ENCODE data around the gene PANX2.

The PANX2 gene

DNA sequence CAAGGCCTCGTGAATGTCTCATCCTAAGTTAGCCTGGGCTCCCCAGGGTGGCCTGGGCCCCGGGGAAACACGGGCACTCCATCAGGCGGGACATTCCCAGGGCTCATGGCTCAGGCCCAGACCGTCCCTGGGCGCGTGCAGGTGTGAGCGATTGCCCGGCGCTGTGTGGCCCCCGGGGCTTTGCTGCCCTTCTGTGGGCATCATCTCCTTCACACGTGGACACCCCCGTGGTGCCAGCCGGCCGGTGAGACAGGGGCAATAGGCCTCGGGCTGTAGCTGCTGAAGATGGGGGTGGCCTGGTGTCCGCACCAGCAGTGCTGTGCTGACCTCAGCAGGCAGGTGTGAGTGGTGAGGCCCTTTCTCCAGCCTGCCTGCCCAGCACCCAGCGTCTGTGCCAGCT, 25.7 kb downstream of the PANX2 start:
- no peak overlapping the region for H2BK120ac ChIP-seq (ENCODE audit: insufficient read depth, low read length, poor library complexity)
- H3K27ac ChIP-seq (ENCODE audit: low read depth, low read length), result no peak overlapping the region
- peaks cover 12 to 15% of the 10 kb centered on the region in 2 experiments for H3K4me1 ChIP-seq (ENCODE audit: control insufficient read depth in 1 of 2, insufficient read depth in 2 of 2, low read length in 2 of 2)
- peaks cover 5% of the 10 kb centered on the region for H3K79me1 ChIP-seq (ENCODE audit: low read length)
- H3K23ac ChIP-seq (ENCODE audit: low read length), result no peak overlapping the region
- H3K4ac ChIP-seq (ENCODE audit: low read depth, low read length), result no peak overlapping the region
- no CpG with 5 or more reads among the region's 18 CpGs for WGBS (ENCODE audit: extremely low coverage, insufficient coverage, insufficient read length)
- H3K27me3 ChIP-seq (ENCODE audit: insufficient read depth, low read length), result no peaks in the 10 kb centered on the region
- no peak overlapping the region for H3K4me2 ChIP-seq (ENCODE audit: low read length)
- H4K8ac ChIP-seq (ENCODE audit: low read depth, low read length), result no peak overlapping the region
- H3K9ac ChIP-seq (ENCODE audit: low read length), result no peak overlapping the region
- peaks cover 1% of the 10 kb centered on the region for H3K9me3 ChIP-seq (ENCODE audit: insufficient read depth, low read depth, low read length)
- no peak overlapping the region for H4K91ac ChIP-seq (ENCODE audit: low read depth, low read length)
- no peak overlapping the region for H2AFZ ChIP-seq (ENCODE audit: insufficient read depth, low read length, poor library complexity)
- H2AK5ac ChIP-seq (ENCODE audit: low read length), result no peak overlapping the region
- DNase-seq, result no peak
- no peak overlapping the region for H4K12ac ChIP-seq (ENCODE audit: low read depth, low read length)
- no peak overlapping the region for H2BK5ac ChIP-seq (ENCODE audit: low read depth, low read length, poor library complexity)
- peaks cover 55 to 63% of the 10 kb centered on the region in 2 experiments for H3K36me3 ChIP-seq (ENCODE audit: control insufficient read depth in 1 of 2, insufficient read depth in 2 of 2, low read length in 2 of 2)
- no peak overlapping the region for H2BK12ac ChIP-seq (ENCODE audit: low read length)
- peaks cover 6% of the 10 kb centered on the region for H3K79me2 ChIP-seq (ENCODE audit: control insufficient read depth, insufficient read depth, low read length, poor library complexity)
- no peak overlapping the region for H3K14ac ChIP-seq (ENCODE audit: low read length)
- H3K4me3 ChIP-seq (ENCODE audit: low read depth, low read length), result no peak overlapping the region
- no peak overlapping the region for H3K18ac ChIP-seq (ENCODE audit: low read length)

DNA sequence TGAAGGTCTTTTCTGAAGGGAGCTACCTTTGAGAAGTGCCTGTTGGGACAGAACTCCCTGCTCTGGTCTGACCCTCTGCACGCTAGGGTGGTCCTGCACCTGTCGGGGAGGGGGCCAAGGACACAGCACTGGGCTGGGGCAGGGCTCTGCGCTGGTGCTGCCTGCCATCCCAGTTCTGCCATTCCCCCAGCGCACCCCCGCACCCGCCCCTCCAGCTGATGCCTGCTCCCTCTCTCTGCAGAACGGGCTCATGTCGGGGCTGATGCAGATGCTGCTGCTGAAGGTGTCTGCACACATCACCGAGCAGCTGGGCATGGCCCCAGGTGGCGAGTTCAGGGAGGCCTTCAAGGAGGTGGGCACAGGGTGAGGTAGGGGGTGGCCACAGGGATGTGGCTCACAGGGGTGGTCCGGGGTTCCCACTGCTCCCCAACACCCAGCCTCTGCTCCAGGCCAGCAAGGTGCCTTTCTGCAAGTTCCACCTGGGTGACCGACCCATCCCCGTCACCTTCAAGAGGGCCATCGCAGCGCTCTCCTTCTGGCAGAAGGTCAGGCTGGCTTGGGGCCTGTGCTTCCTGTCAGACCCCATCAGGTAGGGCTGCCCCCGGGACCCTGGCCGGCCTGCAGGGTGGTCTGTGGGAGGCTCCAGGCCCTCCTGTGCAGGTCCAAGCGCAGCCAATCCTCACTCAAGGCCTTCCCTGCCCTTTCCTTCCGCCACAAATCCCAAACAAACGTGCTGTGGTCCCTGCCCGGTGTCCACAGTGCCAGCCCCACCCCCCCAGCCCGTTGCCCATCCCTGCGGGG, 26.7 kb downstream of the PANX2 start:
- no peak overlapping the region for H3K4me3 ChIP-seq (ENCODE audit: low read depth, low read length)
- no peak overlapping the region for H3K18ac ChIP-seq (ENCODE audit: low read length)
- H3K27me3 ChIP-seq (ENCODE audit: insufficient read depth, low read length), result no peaks in the 10 kb centered on the region
- H3K79me2 ChIP-seq (ENCODE audit: control insufficient read depth, insufficient read depth, low read length, poor library complexity), result peaks cover 11% of the 10 kb centered on the region
- no peak for DNase-seq
- no CpG with 5 or more reads among the region's 23 CpGs for WGBS (ENCODE audit: extremely low coverage, insufficient coverage, insufficient read length)
- no peak overlapping the region for H2AK5ac ChIP-seq (ENCODE audit: low read length)
- H3K14ac ChIP-seq (ENCODE audit: low read length), result no peak overlapping the region
- no peak overlapping the region for H4K12ac ChIP-seq (ENCODE audit: low read depth, low read length)
- H3K4me1 ChIP-seq (ENCODE audit: control insufficient read depth in 1 of 2, insufficient read depth in 2 of 2, low read length in 2 of 2), result peaks cover 8 to 12% of the 10 kb centered on the region in 2 experiments
- H3K27ac ChIP-seq (ENCODE audit: low read depth, low read length), result no peak overlapping the region
- no peak overlapping the region for H2AFZ ChIP-seq (ENCODE audit: insufficient read depth, low read length, poor library complexity)
- peaks cover 55 to 63% of the 10 kb centered on the region in 2 experiments for H3K36me3 ChIP-seq (ENCODE audit: control insufficient read depth in 1 of 2, insufficient read depth in 2 of 2, low read length in 2 of 2)
- no peak overlapping the region for H2BK12ac ChIP-seq (ENCODE audit: low read length)
- no peak overlapping the region for H3K9ac ChIP-seq (ENCODE audit: low read length)
- H3K4ac ChIP-seq (ENCODE audit: low read depth, low read length), result no peak overlapping the region
- H2BK5ac ChIP-seq (ENCODE audit: low read depth, low read length, poor library complexity), result no peak overlapping the region
- no peak overlapping the region for H4K8ac ChIP-seq (ENCODE audit: low read depth, low read length)
- peaks cover 1% of the 10 kb centered on the region for H3K9me3 ChIP-seq (ENCODE audit: insufficient read depth, low read depth, low read length)
- no peak overlapping the region for H3K4me2 ChIP-seq (ENCODE audit: low read length)
- no peak overlapping the region for H2BK120ac ChIP-seq (ENCODE audit: insufficient read depth, low read length, poor library complexity)
- H3K23ac ChIP-seq (ENCODE audit: low read length), result no peak overlapping the region
- peaks cover 8% of the 10 kb centered on the region for H3K79me1 ChIP-seq (ENCODE audit: low read length)
- H4K91ac ChIP-seq (ENCODE audit: low read depth, low read length), result no peak overlapping the region

DNA sequence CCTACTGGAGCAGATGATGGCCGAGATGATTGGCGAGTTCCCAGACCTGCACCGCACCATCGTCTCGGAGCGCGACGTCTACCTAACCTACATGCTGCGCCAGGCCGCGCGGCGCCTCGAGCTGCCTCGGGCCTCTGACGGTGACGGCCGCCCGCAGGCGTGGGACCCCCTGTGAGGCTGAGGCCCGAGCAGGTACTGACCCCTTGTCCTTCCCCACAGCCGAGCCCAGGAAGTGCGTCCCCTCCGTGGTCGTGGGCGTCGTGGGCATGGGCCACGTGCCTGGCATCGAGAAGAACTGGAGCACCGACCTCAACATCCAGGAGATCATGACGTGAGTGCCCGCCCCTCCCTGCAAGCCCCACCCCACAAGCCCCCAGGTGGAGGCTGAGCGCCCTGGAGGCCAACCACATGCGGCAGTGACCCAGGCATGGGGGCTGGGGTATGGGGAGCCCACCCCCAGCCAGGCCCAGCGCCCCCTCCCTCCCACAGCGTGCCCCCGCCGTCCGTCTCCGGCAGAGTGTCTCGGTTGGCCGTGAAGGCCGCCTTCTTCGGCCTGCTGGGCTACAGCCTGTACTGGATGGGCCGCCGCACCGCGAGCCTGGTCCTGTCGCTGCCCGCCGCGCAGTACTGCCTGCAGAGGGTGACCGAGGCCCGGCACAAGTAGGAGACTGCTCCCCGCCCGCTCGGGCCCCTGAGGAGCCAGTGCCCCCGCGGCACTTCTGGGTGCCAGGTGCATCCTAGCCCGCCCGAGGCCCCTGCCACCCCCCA, 27.5 kb downstream of the PANX2 start:
- WGBS (ENCODE audit: extremely low coverage, insufficient coverage, insufficient read length), result no CpG with 5 or more reads among the region's 61 CpGs
- peaks cover 8% of the 10 kb centered on the region for H3K79me1 ChIP-seq (ENCODE audit: low read length)
- peaks cover 1% of the 10 kb centered on the region for H3K9me3 ChIP-seq (ENCODE audit: insufficient read depth, low read depth, low read length)
- no peak overlapping the region for H3K9ac ChIP-seq (ENCODE audit: low read length)
- H2BK12ac ChIP-seq (ENCODE audit: low read length), result no peak overlapping the region
- no peak overlapping the region for H3K23ac ChIP-seq (ENCODE audit: low read length)
- peaks cover 8 to 13% of the 10 kb centered on the region in 2 experiments for H3K4me1 ChIP-seq (ENCODE audit: control insufficient read depth in 1 of 2, insufficient read depth in 2 of 2, low read length in 2 of 2)
- H3K27me3 ChIP-seq (ENCODE audit: insufficient read depth, low read length), result no peaks in the 10 kb centered on the region
- H3K79me2 ChIP-seq (ENCODE audit: control insufficient read depth, insufficient read depth, low read length, poor library complexity), result peaks cover 10% of the 10 kb centered on the region
- no peak overlapping the region for H4K8ac ChIP-seq (ENCODE audit: low read depth, low read length)
- H2BK120ac ChIP-seq (ENCODE audit: insufficient read depth, low read length, poor library complexity), result no peak overlapping the region
- no peak overlapping the region for H2AFZ ChIP-seq (ENCODE audit: insufficient read depth, low read length, poor library complexity)
- H3K4ac ChIP-seq (ENCODE audit: low read depth, low read length), result no peak overlapping the region
- no peak for DNase-seq
- no peak overlapping the region for H3K4me3 ChIP-seq (ENCODE audit: low read depth, low read length)
- no peak overlapping the region for H3K14ac ChIP-seq (ENCODE audit: low read length)
- no peak overlapping the region for H4K12ac ChIP-seq (ENCODE audit: low read depth, low read length)
- no peak overlapping the region for H3K4me2 ChIP-seq (ENCODE audit: low read length)
- no peak overlapping the region for H3K27ac ChIP-seq (ENCODE audit: low read depth, low read length)
- no peak overlapping the region for H3K18ac ChIP-seq (ENCODE audit: low read length)
- H2AK5ac ChIP-seq (ENCODE audit: low read length), result no peak overlapping the region
- H2BK5ac ChIP-seq (ENCODE audit: low read depth, low read length, poor library complexity), result no peak overlapping the region
- peaks cover 53 to 60% of the 10 kb centered on the region in 2 experiments for H3K36me3 ChIP-seq (ENCODE audit: control insufficient read depth in 1 of 2, insufficient read depth in 2 of 2, low read length in 2 of 2)
- H4K91ac ChIP-seq (ENCODE audit: low read depth, low read length), result no peak overlapping the region

DNA sequence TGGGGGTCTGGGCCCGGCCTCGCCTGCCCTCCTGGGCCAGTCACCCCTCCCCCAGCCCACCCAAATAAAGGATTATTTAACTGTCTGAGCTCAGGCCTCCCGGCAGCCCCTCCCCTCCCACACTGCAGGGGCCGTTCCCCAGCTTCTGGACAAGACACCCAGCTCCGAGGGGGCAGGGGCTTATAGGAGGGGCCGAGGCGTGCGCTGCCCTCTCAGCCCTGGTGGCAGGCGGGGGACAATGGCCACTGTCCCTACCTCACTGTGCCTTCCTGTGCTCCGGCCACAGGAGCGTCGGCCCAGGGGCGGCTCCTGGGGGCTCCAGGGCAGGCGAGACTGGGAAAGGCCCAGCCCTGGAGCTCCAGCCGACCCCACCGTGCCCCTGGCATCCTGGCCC, 28.1 kb downstream of the PANX2 start:
- no peak overlapping the region for H3K27ac ChIP-seq (ENCODE audit: low read depth, low read length)
- no peak overlapping the region for H2BK5ac ChIP-seq (ENCODE audit: low read depth, low read length, poor library complexity)
- no peaks in the 10 kb centered on the region for H3K27me3 ChIP-seq (ENCODE audit: insufficient read depth, low read length)
- H4K8ac ChIP-seq (ENCODE audit: low read depth, low read length), result no peak overlapping the region
- no peak overlapping the region for H4K12ac ChIP-seq (ENCODE audit: low read depth, low read length)
- no peak for DNase-seq
- no peak overlapping the region for H3K9ac ChIP-seq (ENCODE audit: low read length)
- no peak overlapping the region for H4K91ac ChIP-seq (ENCODE audit: low read depth, low read length)
- no peak overlapping the region for H2AFZ ChIP-seq (ENCODE audit: insufficient read depth, low read length, poor library complexity)
- H2BK120ac ChIP-seq (ENCODE audit: insufficient read depth, low read length, poor library complexity), result no peak overlapping the region
- no peak overlapping the region for H2BK12ac ChIP-seq (ENCODE audit: low read length)
- H3K23ac ChIP-seq (ENCODE audit: low read length), result no peak overlapping the region
- H3K9me3 ChIP-seq (ENCODE audit: insufficient read depth, low read depth, low read length), result peaks cover 1% of the 10 kb centered on the region
- peaks cover 8 to 13% of the 10 kb centered on the region in 2 experiments for H3K4me1 ChIP-seq (ENCODE audit: control insufficient read depth in 1 of 2, insufficient read depth in 2 of 2, low read length in 2 of 2)
- WGBS (ENCODE audit: extremely low coverage, insufficient coverage, insufficient read length), result no CpG with 5 or more reads among the region's 16 CpGs
- no peak overlapping the region for H2AK5ac ChIP-seq (ENCODE audit: low read length)
- peaks cover 10% of the 10 kb centered on the region for H3K79me2 ChIP-seq (ENCODE audit: control insufficient read depth, insufficient read depth, low read length, poor library complexity)
- H3K4me2 ChIP-seq (ENCODE audit: low read length), result no peak overlapping the region
- H3K36me3 ChIP-seq (ENCODE audit: control insufficient read depth in 1 of 2, insufficient read depth in 2 of 2, low read length in 2 of 2), result peaks cover 47 to 54% of the 10 kb centered on the region in 2 experiments
- H3K4ac ChIP-seq (ENCODE audit: low read depth, low read length), result no peak overlapping the region
- peaks cover 8% of the 10 kb centered on the region for H3K79me1 ChIP-seq (ENCODE audit: low read length)
- H3K4me3 ChIP-seq (ENCODE audit: low read depth, low read length), result no peak overlapping the region
- no peak overlapping the region for H3K14ac ChIP-seq (ENCODE audit: low read length)
- H3K18ac ChIP-seq (ENCODE audit: low read length), result no peak overlapping the region
